GM12891 (cell line): ENCODE results near the gene PDIA5.

Experiments used
- PAX5 ChIP-seq: IDR thresholded peaks from 2 replicates; pipeline ENCODE4 v1.6.1; 2011; ENCODE audit warnings: low read length, moderate library complexity, mild to moderate bottlenecking; ENCODE audit not compliant: insufficient read depth, severe bottlenecking
- POLR2A ChIP-seq: IDR thresholded peaks from 2 replicates; pipeline ENCODE4 v1.6.1; 2011; ENCODE audit warnings: low read depth, low read length, control low read depth
- POLR2AphosphoS5 ChIP-seq: IDR thresholded peaks from 2 replicates; pipeline ENCODE4 v1.6.1; 2011; ENCODE audit warnings: low read depth, low read length, control low read depth
- POU2F2 ChIP-seq: IDR thresholded peaks from 2 replicates; pipeline ENCODE4 v1.6.1; 2011; ENCODE audit warnings: low read depth, mild to moderate bottlenecking, control low read depth, low read length, moderate library complexity
- SPI1 ChIP-seq: IDR thresholded peaks from 2 replicates; pipeline ENCODE4 v1.6.1; 2011; ENCODE audit warnings: low read depth, low read length, control low read depth
- TAF1 ChIP-seq: IDR thresholded peaks from 2 replicates; pipeline ENCODE4 v1.6.1; 2011; ENCODE audit warnings: low read depth, low read length, control low read depth

GRCh38 chr3:123047062-123047319 lies 19.8 kb upstream of the PDIA5 start:
- TF ChIP-seq POLR2A = no peak
- TF ChIP-seq POLR2AphosphoS5 = no peak
- TF ChIP-seq TAF1 = no peak
- no peak for TF ChIP-seq POU2F2
- TF ChIP-seq SPI1 = no peak
- TF ChIP-seq PAX5 = no peak
